ENCODE data around the gene CSMD2.

Gene CSMD2

GRCh38 chr1:33680281-33680840 is 484.7 kb downstream of the CSMD2 start:
- no peak for DNase-seq (ENCODE audit: low spot score)

- no peak for DNase-seq (ENCODE audit: low spot score)
Observed at GRCh38 chr1:33670567-33670966, 494.5 kb downstream of the CSMD2 start.

DNA sequence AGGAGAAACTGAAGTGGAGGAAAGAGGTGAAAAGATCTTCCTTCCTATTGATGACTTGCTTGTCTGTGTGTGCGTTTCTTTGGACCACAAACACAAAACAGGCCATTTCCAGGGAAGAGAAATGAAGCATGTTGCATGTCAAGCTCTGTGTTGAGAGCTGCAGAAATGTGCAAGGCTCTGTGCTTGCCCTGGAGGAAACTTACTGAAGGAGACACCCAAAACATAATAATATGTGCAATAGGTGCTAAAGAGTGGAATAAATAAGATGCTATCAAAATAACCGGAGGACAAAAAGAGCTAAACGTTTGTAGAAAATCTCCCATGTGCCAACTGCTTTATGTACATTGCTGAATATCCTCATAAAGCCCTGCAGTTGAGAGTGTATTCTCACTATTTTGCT is 496.3 kb downstream of the CSMD2 start:
- no peak for DNase-seq (ENCODE audit: low spot score)

- no peak for DNase-seq (ENCODE audit: low spot score)
Observed at GRCh38 chr1:33667386-33668282, 497.4 kb downstream of the CSMD2 start.

DNA sequence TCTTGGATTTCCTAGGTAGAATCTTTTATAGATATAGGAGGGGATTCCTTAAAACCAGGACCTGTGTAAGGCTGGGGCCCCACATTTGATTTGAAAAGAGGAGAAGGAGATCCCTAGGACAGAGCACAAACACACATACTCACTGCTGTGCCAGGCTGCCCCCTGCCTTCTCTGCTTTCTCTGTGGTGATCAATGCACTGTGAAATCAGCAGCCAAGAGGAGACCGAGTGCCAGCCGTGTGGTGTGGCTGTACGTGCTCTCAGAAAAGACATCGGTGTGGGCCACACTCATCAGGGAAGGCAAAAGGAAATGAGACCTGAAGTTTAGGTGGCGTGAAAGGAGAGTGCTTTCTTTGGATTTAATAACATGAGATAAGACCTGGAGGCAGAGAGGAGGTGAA is 498.4 kb downstream of the CSMD2 start:
- DNase-seq (ENCODE audit: low spot score): no peak

DNA sequence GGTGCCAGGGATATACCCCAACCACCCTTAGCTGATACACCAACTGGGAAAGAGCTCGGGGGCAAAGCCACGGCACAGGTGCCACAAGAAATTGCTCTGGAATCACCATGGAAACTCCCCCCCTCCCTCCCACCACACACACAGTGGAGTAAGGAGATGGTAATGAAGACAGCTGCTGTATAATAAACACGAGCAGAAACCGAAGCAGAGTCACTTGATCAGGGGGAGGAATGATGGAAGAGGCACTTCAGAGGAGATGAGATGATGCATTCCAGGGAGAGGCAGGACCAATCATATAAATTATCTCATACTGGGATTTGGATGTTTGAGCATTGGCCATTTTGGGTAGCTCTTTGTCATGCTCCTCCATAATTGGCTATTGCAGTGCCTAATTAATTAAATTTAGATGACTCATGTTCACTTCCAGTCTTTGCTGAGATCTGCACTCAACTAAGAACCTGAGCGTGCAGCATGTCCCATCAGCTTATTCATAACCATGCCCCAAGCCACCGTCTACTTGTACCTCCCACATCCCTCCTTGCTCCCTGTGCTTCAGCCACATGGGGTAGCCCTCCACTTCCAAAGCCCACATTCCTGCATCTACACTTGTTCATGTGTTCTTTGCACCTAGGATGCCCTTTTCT is 503.1 kb downstream of the CSMD2 start:
- no peak for DNase-seq (ENCODE audit: low spot score)

GRCh38 chr1:33660956-33661355 is 504.1 kb downstream of the CSMD2 start:
- no peak for DNase-seq (ENCODE audit: low spot score)

GRCh38 chr1:33660244-33660643 is 504.8 kb downstream of the CSMD2 start:
- DNase-seq (ENCODE audit: low spot score): no peak

DNA sequence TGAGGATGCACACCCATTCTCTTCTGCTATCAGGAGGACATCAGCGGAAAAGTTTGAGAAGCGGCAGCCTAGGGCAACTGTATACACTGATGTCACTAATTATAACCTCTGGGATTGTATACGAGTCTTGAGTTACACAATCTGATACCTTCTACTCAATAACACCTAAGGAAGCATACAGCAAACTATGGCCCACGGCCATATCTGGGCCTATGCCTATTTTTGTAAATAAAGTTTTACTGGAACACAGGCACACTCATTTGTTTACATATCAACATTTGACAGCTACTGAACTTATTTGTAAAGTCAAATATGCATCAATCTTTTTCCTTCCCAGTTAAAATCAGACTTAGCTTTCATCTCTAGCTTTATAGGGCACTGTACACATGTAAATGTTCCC is 505.4 kb downstream of the CSMD2 start:
- no peak for DNase-seq (ENCODE audit: low spot score)

GRCh38 chr1:33657833-33658232 is 507.2 kb downstream of the CSMD2 start:
- no peak for DNase-seq (ENCODE audit: low spot score)

DNA sequence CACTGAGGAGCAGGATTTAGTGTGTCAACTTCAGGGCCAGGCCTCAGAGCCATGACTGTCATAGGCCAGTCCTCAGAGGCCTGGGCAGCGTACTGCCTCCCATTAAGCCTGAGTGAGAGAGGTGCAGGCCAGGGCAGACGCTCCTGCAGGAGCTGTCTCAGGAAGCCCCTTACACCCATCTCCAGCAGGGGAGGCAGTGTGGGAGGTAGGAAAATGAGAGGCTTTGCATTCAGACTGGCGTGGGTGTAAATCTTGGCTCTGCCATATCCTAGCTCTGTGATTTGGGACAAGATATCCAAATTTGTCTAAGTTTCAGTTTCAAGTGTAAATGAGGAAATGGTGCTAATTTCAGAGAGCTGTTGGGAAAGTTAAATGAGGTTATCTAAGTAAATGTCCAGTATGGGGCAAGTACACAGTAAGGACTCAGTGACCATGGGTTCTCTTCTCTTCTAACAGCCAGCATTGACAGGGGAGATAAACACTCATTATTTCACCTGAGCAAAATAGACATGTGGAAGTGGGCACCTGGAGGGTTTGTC is 508.5 kb downstream of the CSMD2 start:
- DNase-seq (ENCODE audit: low spot score): no peak

GRCh38 chr1:33655496-33655895 is 509.5 kb downstream of the CSMD2 start:
- DNase-seq (ENCODE audit: low spot score): no peak

GRCh38 chr1:33654267-33654834 is 510.7 kb downstream of the CSMD2 start:
- no peak for DNase-seq (ENCODE audit: low spot score)

GRCh38 chr1:33653226-33653625 is 511.8 kb downstream of the CSMD2 start:
- DNase-seq (ENCODE audit: low spot score): no peak

DNA sequence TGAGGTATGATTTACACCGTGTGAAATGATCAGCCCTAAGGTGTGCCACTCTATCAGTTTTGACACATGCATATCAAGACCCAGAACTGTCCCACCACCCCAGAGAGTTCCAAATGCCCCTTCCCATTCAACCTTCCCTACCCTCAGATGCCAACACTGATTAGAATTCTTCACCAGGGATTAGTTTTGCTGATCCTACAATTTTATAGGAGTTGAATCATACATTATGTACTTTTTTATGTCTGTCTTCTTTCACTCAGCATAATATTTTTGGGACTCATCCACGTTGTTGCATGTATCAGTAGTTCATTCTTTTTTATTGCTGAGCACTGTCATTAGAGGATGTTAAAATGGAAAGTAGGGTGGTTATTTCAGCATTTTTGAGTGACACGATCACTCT is 514.3 kb downstream of the CSMD2 start:
- DNase-seq (ENCODE audit: low spot score): no peak

DNA sequence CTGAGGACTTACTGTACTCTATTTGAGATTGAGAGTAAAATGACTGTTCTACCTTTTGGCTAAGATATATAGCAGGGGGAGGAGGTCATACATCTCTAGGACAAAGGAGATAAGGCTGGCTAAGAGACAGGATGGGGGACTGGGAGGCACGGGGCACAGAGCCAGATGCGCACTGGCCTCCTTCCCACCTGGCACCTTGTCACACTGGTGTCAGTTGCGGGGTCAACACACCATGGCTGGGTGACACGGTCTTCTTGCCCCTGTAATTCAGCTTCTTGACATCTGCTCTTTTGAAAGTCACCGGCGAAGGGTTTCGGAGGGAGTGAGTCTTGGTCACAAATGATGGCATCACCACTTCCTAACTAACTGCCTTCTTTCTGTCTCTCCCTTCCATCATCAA is 515.3 kb downstream of the CSMD2 start:
- DNase-seq (ENCODE audit: low spot score): no peak

DNA sequence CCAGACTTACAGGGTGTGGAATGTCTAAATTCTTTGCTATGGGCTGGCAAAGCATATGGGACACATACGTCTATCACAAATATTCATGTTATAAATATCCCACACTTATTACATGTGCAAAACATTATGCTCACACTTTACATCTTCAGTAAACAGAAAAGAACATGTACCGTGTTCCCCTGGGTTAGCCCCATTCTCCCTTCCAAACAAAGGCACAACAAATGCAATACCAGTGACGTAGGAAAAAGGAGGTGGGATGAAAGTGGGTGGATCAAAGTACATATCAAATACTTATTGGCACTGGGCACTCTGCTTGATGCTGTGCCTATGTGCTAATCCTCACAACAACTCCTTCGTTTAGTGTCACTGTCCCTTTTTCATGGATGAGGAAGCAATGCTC is 521.8 kb downstream of the CSMD2 start:
- DNase-seq (ENCODE audit: low spot score): no peak

GRCh38 chr1:33641104-33641830 is 523.8 kb downstream of the CSMD2 start:
- no peak for DNase-seq (ENCODE audit: low spot score)

DNA sequence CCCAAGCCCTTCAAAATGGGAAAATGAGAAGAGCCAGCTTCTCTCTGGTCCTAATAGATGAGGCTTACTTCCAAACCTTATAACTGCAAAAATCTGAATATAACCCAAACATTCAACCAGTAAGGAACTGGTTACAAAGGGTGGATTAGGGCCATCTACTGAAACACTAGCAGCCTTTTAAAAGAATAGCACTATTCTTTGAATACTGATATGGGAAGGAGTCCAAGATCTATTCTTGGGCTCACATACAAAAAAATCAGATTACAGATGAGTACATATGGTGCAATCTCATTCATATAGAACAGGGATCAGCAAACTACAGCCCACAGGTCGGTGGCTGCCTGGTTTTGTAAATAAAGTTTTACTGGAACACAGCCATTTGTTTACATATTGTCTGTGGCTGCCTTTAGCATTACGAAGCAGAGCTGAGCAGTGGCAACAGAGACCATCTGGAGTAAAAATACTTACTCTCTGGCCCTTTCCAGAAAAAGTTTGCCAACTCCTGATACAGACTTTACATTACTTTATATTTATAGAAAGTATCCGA is 524.8 kb downstream of the CSMD2 start:
- no peak for DNase-seq (ENCODE audit: low spot score)

DNA sequence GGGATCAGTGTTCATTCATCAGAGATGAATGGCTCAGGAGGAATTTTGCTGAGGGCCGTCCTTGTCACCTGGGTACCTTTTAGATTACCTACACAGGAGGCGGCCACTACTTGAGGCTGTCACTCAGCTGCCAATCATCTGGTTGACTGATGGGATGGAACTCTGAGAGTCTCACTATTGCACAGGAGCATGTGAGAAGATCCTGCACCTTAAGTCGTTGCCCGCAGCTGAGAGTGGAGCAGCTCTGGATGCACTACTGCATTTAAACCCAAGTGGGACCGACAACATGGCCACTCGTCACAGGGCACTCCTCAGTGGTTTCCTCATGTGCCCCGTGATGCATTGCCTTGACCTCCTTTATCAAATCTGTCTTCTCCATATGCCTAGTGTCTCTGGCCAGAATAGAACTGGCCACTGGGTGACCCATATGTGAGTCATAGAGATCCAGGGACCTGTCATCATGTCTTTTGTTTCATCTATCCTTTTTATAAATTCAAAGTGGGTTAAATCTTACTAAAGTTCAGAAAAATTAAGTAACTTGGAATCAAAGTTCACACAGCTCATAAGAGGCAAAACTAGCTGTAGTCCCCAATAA is 527.1 kb downstream of the CSMD2 start:
- DNase-seq (ENCODE audit: low spot score): no peak

DNA sequence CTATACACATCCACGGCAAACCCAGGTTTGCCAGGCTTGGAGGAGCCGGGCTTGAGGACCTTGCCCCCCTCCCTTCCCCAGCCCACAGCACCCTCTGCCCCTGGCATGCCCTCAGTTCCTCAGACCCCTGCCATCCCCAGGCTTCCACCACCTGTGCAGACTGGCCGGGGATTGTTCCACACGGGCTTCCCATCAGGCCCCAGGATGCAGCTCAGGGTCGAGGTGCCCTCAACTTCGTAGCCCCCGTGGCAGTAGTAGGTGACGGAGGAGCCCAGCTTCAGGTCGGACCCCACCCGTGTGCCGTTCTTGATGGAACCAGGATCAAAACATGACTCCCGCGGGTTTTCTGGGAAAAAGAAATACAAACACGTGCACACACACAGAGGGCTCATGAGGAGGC is 528.8 kb downstream of the CSMD2 start:
- no peak for DNase-seq (ENCODE audit: low spot score)
